A549 (cell line): ENCODE results near the gene NT5DC2. TPM values are rescaled to one million over a fixed set of nuclear protein-coding genes. Genes with fewer than 3 reads are reported as not detected.

Source experiments
- ATAC-seq, 2 experiments: fragments of 200-7000 bp in 1 of 2; fragments of >200 bp in 1 of 2; cut with Nextera tagmentation in 1 of 2; cut with Tn5 transposase in 1 of 2; 3 replicates each; pipeline versions ENCODE4 v1.8.0 to v1.9.1; 2018 to 2020; ENCODE audit warnings: mild to moderate bottlenecking in 1 of 2, moderate library complexity in 1 of 2
- CTCF ChIA-PET: fragments of 300-600 bp; sonication (Branson Sonifier 250); formaldehyde crosslinking; extraction: SDS; loops from one replicate; lab custom pipeline; 2021; ENCODE audit warnings: antibody characterized with exemption, inconsistent platforms; lab: Yijun Ruan, JAX
- POLR2A ChIA-PET: fragments of 350-600 bp; formaldehyde crosslinking; extraction: SDS; loops from one replicate; lab custom pipeline; 2021; ENCODE audit warnings: antibody characterized with exemption, inconsistent platforms; lab: Yijun Ruan, JAX
- DNase-seq, 2 experiments: peaks; one replicate each; pipeline versions ENCODE4 v3.0.0 to v3.0.0-alpha.2; 2011 to 2016; ENCODE audit warnings: low read depth in 1 of 2, low spot score in 1 of 2
- FAIRE-seq: peaks from 2 replicates; lab custom pipeline; 2011; peaks lifted over from hg19 to GRCh38; lab: Jason Lieb, UNC
- H3K27ac ChIP-seq, 2 experiments: fragments of >200 bp; sonication (Bioruptor Twin); formaldehyde crosslinking; 3 replicates each; pipeline ENCODE4 v1.5.1; 2016 to 2017
- H3K4me1 ChIP-seq: fragments of >200 bp; sonication (Bioruptor Twin); formaldehyde crosslinking; 3 replicates; pipeline ENCODE4 v1.6.1; 2016
- H3K4me2 ChIP-seq: fragments of >200 bp; sonication (Bioruptor Twin); formaldehyde crosslinking; 3 replicates; pipeline ENCODE4 v1.6.1; 2016
- H3K4me3 ChIP-seq: fragments of >200 bp; sonication (Bioruptor Twin); formaldehyde crosslinking; 3 replicates; pipeline ENCODE4 v1.5.1; 2016
- H3K9me3 ChIP-seq: fragments of >200 bp; sonication (Bioruptor Twin); formaldehyde crosslinking; 3 replicates; pipeline ENCODE4 v1.6.1; 2016
- CHD4 ChIP-seq: fragments of 200-600 bp; sonication (generic); IDR thresholded peaks from 2 replicates; pipeline ENCODE4 v1.6.1; 2016; ENCODE audit warnings: antibody characterized with exemption, mild to moderate bottlenecking, borderline replicate concordance
- EP300 ChIP-seq, 2 experiments: fragments of >200 bp; sonication (Bioruptor Twin); formaldehyde crosslinking; IDR thresholded peaks; 2 replicates in 1 of 2; 3 replicates in 1 of 2; pipeline ENCODE4 v1.6.1; 2016 to 2017
- FOXS1 ChIP-seq: fragments of 250-450 bp; sonication (Bioruptor Pico); IDR thresholded peaks from 2 replicates; pipeline ENCODE4 v1.5.0; 2020; ENCODE audit warnings: mild to moderate bottlenecking, moderate library complexity
- KDM1A ChIP-seq: fragments of 200-600 bp; sonication (generic); IDR thresholded peaks from 2 replicates; pipeline ENCODE4 v1.6.1; 2016; ENCODE audit warnings: low read depth, mild to moderate bottlenecking
- MAFK ChIP-seq: fragments of 450-650 bp; IDR thresholded peaks from 2 replicates; pipeline ENCODE4 v1.6.1; 2014; ENCODE audit not compliant: partially characterized antibody
- MAX ChIP-seq: IDR thresholded peaks from 2 replicates; pipeline ENCODE4 v1.6.1; 2012
- MAZ ChIP-seq: fragments of 150-350 bp; IDR thresholded peaks from 2 replicates; pipeline ENCODE4 v1.6.1; 2014; ENCODE audit warnings: antibody characterized with exemption, low read depth, low read length, borderline replicate concordance
- NPAS2 ChIP-seq: fragments of 250-450 bp; sonication (Bioruptor Pico); IDR thresholded peaks from 2 replicates; pipeline ENCODE4 v1.8.0; 2022; ENCODE audit warnings: mild to moderate bottlenecking, moderate library complexity, borderline replicate concordance
- RARB ChIP-seq: fragments of 250-450 bp; sonication (Bioruptor Pico); IDR thresholded peaks from 2 replicates; pipeline ENCODE4 v1.8.0; 2021; ENCODE audit warnings: mild to moderate bottlenecking, moderate library complexity
- RCOR1 ChIP-seq: fragments of 150-350 bp; IDR thresholded peaks from 2 replicates; pipeline ENCODE4 v1.6.1; 2014; ENCODE audit warnings: antibody characterized with exemption, low read length, low read depth
- RFX5 ChIP-seq: fragments of 450-650 bp; IDR thresholded peaks from 2 replicates; pipeline ENCODE4 v1.7.1; 2014; ENCODE audit warnings: antibody characterized with exemption, mild to moderate bottlenecking, moderate library complexity
- WGBS: methylation state at CpG from one replicate; pipeline ENCODE4 v1.1.6; 2017; ENCODE audit errors: missing lambda C conversion rate; 5-methylcytosine and 5-hydroxymethylcytosine counted together
- polyA plus RNA-seq, 4 experiments: library from polyadenylated mRNA; depleted of rRNA in 3 of 4; stranded (reverse); fragments of >200 nt; fragmentation: RNase III in 1 of 4; extraction: RNeasy Plus Mini Kit Qiagen cat#74134 plus additional on column Dnase treatment in 1 of 4; gene quantifications; 2 replicates in 3 of 4; 3 replicates in 1 of 4; pipeline ENCODE4 v1.2.3, GENCODE V29; 2011 to 2017
- TF ChIP-seq, protein P1 (sequence below): fragments of >200 bp; sonication (Bioruptor Twin); formaldehyde crosslinking; IDR thresholded peaks from 2 replicates; pipeline ENCODE4 v1.6.1; 2016
- TF ChIP-seq, protein P2 (sequence below): fragments of >200 bp; sonication (Bioruptor Twin); formaldehyde crosslinking; IDR thresholded peaks from 3 replicates; pipeline ENCODE4 v1.5.1; 2016
- TF ChIP-seq, protein P3 (sequence below): IDR thresholded peaks from 2 replicates; pipeline ENCODE4 v1.6.1; 2012

NT5DC2 gene
- polyA plus RNA-seq, 2 of the 4 experiments (the other 2 are of a cell fraction): 23.2 to 81.1 TPM

DNA sequence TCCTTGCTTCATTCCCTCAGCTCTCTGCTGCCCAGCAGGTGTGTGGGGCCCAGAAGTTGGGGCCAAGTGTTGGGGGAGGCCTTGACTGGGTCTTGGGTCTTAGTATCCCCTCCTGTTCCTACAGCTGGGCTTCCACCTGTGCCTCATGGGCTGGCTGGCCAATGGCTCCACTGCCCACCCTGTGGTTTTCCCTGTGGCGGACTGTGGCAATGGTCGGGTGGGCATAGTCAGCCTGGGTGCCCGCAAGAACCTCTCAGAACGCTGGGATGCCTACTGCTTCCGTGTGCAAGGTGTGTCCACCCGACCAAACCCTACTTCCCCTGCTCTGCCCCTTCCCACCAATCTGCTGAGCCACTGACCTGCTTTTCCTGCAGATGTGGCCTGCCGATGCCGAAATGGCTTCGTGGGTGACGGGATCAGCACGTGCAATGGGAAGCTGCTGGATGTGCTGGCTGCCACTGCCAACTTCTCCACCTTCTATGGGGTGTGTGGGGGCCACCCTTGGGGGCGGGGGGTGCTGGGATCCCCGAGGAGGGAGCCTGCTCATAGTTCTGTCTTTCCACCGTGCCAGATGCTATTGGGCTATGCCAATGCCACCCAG, 10.9 kb downstream of the NT5DC2 start (continued):
- TF ChIP-seq NPAS2 (CRISPR knock-in tag): no peak
- no peak for TF ChIP-seq MAZ
- TF ChIP-seq RCOR1: no peak

DNA sequence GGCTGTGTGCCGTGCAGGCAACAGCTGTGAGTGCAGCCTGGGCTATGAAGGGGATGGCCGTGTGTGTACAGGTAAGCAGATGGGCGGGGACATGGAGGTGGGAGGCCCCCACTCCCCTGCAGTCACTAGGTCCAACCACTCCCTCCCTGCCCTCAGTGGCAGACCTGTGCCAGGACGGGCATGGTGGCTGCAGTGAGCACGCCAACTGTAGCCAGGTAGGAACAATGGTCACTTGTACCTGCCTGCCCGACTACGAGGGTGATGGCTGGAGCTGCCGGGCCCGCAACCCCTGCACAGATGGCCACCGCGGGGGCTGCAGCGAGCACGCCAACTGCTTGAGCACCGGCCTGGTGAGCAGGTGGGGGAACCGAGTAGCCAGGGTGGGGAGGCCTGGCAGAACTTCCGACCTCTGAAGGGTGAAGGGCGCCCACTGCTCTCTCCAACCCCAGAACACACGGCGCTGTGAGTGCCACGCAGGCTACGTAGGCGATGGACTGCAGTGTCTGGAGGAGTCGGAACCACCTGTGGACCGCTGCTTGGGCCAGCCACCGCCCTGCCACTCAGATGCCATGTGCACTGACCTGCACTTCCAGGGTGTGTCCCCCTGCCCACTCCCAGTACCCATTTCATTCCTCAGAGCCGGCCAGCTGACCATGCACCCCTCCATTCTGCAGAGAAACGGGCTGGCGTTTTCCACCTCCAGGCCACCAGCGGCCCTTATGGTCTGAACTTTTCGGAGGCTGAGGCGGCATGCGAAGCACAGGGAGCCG, 11.6 kb downstream of the NT5DC2 start:
- no peaks in the 10 kb centered on the region for H3K4me1 ChIP-seq
- no peaks in the 10 kb centered on the region for H3K9me3 ChIP-seq
- DNase-seq: no peak
- POLR2A ChIA-PET: no interaction called here
- 95% methylated on average over 28 of the region's 33 CpGs for WGBS
- ATAC-seq: no peak
- H3K27ac ChIP-seq: no peak overlapping the region
- CTCF ChIA-PET: interaction anchor here (2.0 kb wide), 1 partner anchor 14 kb away, joined by 6 read pairs; the partner anchor contains the start of gene UQCC5
- H3K4me2 ChIP-seq: no peak overlapping the region
- FAIRE-seq: no peak
- TF ChIP-seq, protein P1, sequence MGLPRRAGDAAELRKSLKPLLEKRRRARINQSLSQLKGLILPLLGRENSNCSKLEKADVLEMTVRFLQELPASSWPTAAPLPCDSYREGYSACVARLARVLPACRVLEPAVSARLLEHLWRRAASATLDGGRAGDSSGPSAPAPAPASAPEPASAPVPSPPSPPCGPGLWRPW: no peak
- no peak for TF ChIP-seq RFX5
- H3K4me3 ChIP-seq: no peak overlapping the region

DNA sequence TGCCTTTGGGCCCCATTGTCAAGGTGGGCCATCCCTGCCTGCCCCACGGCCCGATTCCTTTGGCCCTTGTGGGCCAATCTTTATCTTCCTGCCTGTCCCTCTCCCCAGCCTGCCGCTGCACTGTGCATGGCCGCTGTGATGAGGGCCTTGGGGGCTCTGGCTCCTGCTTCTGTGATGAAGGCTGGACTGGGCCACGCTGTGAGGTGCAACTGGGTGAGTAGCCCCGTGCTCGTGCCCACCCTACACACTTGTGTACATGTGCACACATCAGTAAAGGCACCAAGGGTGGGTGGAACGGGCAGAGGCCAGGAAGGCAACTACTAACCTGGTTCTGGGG, 12.2 kb downstream of the NT5DC2 start:
- POLR2A ChIA-PET: no interaction called here
- TF ChIP-seq, protein P2, sequence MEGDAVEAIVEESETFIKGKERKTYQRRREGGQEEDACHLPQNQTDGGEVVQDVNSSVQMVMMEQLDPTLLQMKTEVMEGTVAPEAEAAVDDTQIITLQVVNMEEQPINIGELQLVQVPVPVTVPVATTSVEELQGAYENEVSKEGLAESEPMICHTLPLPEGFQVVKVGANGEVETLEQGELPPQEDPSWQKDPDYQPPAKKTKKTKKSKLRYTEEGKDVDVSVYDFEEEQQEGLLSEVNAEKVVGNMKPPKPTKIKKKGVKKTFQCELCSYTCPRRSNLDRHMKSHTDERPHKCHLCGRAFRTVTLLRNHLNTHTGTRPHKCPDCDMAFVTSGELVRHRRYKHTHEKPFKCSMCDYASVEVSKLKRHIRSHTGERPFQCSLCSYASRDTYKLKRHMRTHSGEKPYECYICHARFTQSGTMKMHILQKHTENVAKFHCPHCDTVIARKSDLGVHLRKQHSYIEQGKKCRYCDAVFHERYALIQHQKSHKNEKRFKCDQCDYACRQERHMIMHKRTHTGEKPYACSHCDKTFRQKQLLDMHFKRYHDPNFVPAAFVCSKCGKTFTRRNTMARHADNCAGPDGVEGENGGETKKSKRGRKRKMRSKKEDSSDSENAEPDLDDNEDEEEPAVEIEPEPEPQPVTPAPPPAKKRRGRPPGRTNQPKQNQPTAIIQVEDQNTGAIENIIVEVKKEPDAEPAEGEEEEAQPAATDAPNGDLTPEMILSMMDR: no peak
- TF ChIP-seq MAFK (no peak), MAX (no peak), RARB (no peak), EP300 (IDR thresholded peaks at IDR 0.05) (no peak), FOXS1 (no peak), CHD4 (no peak)
- TF ChIP-seq, all 56 proteins: peak for 0
- no peak for FAIRE-seq
- H3K4me1 ChIP-seq: no peaks in the 10 kb centered on the region
- no peaks in the 10 kb centered on the region for H3K9me3 ChIP-seq
- H3K27ac ChIP-seq: no peak overlapping the region
- CTCF ChIA-PET: interaction anchor here (2.0 kb wide), 1 partner anchor 14 kb away, joined by 6 read pairs; the partner anchor contains the start of gene UQCC5
- DNase-seq: no peak
- no peak for ATAC-seq
- H3K4me3 ChIP-seq: no peak overlapping the region
- no peak overlapping the region for H3K4me2 ChIP-seq
- 77% methylated on average over 4 of the region's 8 CpGs for WGBS

DNA sequence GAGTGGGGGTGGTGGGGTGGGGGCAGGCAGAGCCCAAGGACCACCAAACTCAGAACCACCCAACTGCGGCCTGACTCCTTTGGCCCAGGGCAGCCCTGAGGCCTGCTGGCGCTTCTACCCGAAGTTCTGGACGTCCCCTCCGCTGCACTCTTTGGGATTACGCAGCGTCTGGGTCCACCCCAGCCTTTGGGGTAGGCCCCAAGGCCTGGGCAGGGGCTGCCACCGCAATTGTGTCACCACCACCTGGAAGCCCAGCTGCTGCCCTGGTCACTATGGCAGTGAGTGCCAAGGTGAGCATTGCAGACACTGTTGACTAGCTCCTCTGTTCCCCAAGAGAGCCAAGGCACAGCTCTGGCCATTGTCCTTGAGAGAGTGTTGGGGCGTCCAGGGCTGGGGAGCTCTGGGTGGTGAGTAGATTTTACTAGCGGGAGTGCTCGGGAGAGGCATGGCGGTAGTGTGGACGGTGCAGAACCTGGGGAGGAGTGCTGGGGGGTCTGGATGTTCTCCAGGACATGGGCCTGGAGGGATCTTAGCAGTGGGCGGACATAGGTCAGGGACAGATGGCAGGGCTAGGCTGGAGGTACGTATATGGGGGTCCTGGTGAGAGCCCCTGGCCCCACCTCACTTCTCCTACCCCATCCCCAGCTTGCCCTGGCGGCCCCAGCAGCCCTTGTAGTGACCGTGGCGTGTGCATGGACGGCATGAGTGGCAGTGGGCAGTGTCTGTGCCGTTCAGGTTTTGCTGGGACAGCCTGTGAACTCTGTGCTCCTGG, 12.8 kb downstream of the NT5DC2 start:
- 79% methylated on average over 7 of the region's 20 CpGs for WGBS
- CTCF ChIA-PET: interaction anchor here (1.0 kb wide), 1 partner anchor 49 kb away, joined by 3 read pairs; no protein-coding TSS in a partner anchor
- ATAC-seq: no peak

More for the DNA sequence above, 12.8 kb downstream of the NT5DC2 start:
- POLR2A ChIA-PET: no interaction called here
- FAIRE-seq (no peak), DNase-seq (no peak)
- H3K4me3 ChIP-seq: no peak overlapping the region
- H3K9me3 ChIP-seq: no peaks in the 10 kb centered on the region
- H3K4me2 ChIP-seq: no peak overlapping the region
- H3K27ac ChIP-seq: no peak overlapping the region
- H3K4me1 ChIP-seq: no peaks in the 10 kb centered on the region
- no peak for TF ChIP-seq EP300 (IDR thresholded peaks at IDR 0.05)
- TF ChIP-seq, protein P3, sequence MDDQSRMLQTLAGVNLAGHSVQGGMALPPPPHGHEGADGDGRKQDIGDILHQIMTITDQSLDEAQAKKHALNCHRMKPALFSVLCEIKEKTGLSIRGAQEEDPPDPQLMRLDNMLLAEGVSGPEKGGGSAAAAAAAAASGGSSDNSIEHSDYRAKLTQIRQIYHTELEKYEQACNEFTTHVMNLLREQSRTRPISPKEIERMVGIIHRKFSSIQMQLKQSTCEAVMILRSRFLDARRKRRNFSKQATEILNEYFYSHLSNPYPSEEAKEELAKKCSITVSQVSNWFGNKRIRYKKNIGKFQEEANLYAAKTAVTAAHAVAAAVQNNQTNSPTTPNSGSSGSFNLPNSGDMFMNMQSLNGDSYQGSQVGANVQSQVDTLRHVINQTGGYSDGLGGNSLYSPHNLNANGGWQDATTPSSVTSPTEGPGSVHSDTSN: no peak
- no peak for TF ChIP-seq KDM1A
